GM13977 (cell line): Measurements from ENCODE around the gene GNA12.
"Not testable (repeated sequence)": the region's sequence is repeated elsewhere in the genome, so short reads cannot be mapped to it uniquely, and the experiment has no call there.

Experiments used
- DNase-seq: peaks from one replicate; pipeline ENCODE4 v3.0.0; 2012; ENCODE audit warnings: low spot score
- CTCF ChIP-seq: IDR thresholded peaks from 2 replicates; pipeline ENCODE4 v1.5.1; 2012; ENCODE audit warnings: mild to moderate bottlenecking, control low read depth; ENCODE audit not compliant: insufficient read depth; ENCODE audit errors: extremely low read depth, missing control alignments
- in situ Hi-C: fragments of 300-500 bp; cut with MboI; formaldehyde crosslinking; loops from one replicate; pipeline ENCODE4 v1.12.0; 2022; ENCODE audit warnings: low sequenced_read_pairs, low pct_unique_long_range_greater_than_20kb, mixed read lengths, inconsistent platforms; ENCODE audit not compliant: unreplicated experiment

GNA12 gene

GRCh38 chr7:2737771-2738540, 106.2 kb downstream of the GNA12 start:
- in situ Hi-C loops: no loop called here
- no peak for DNase-seq
- TF ChIP-seq CTCF: no peak

- in situ Hi-C loops, DNase-seq: not testable (repeated sequence)
Observed at GRCh38 chr7:2737005-2737743, 106.9 kb downstream of the GNA12 start.

- in situ Hi-C loops: no loop called here
- TF ChIP-seq CTCF: no peak
- DNase-seq: no peak
Observed at GRCh38 chr7:2736411-2736914, 107.6 kb downstream of the GNA12 start.

GRCh38 chr7:2735744-2736143, 108.4 kb downstream of the GNA12 start:
- in situ Hi-C loops: no loop called here
- DNase-seq: no peak
- TF ChIP-seq CTCF: no peak

GRCh38 chr7:2734751-2735571, 109.1 kb downstream of the GNA12 start:
- no peak for TF ChIP-seq CTCF
- in situ Hi-C loops: no loop called here
- no peak for DNase-seq

GRCh38 chr7:2734084-2734686, 109.9 kb downstream of the GNA12 start:
- in situ Hi-C loops: no loop called here
- TF ChIP-seq CTCF: no peak
- DNase-seq: no peak
